ENCODE data around the gene BPIFB1. TPM values are rescaled to one million over a fixed set of nuclear protein-coding genes. Genes with fewer than 3 reads are reported as not detected.

The BPIFB1 gene
- total RNA-seq, 2 donors from 2014 or later: not detected

GRCh38 chr20:33280775-33281174 lies 2.2 kb upstream of the BPIFB1 start:
- ATAC-seq: no peak

GRCh38 chr20:33281550-33282146 lies 1.4 kb upstream of the BPIFB1 start:
- intact Hi-C loops (cut with DNase I): no loop called here
- Histone ChIP-seq H3K27me3 (no peaks in the 10 kb centered on the region), H3K4me1 (peaks cover 11% of the 10 kb centered on the region), H3K9me3 (no peaks in the 10 kb centered on the region), H3K4me3 (no peak overlapping the region), H3K36me3 (replicated peaks in 1 of 2; ENCODE audit: insufficient read depth in 1 of 2, low read depth in 2 of 2) (no peaks in the 10 kb centered on the region), H3K27ac (no peak overlapping the region)
- TF ChIP-seq POLR2A (IDR thresholded peaks at IDR 0.05): no peak
- TF ChIP-seq, protein P1, sequence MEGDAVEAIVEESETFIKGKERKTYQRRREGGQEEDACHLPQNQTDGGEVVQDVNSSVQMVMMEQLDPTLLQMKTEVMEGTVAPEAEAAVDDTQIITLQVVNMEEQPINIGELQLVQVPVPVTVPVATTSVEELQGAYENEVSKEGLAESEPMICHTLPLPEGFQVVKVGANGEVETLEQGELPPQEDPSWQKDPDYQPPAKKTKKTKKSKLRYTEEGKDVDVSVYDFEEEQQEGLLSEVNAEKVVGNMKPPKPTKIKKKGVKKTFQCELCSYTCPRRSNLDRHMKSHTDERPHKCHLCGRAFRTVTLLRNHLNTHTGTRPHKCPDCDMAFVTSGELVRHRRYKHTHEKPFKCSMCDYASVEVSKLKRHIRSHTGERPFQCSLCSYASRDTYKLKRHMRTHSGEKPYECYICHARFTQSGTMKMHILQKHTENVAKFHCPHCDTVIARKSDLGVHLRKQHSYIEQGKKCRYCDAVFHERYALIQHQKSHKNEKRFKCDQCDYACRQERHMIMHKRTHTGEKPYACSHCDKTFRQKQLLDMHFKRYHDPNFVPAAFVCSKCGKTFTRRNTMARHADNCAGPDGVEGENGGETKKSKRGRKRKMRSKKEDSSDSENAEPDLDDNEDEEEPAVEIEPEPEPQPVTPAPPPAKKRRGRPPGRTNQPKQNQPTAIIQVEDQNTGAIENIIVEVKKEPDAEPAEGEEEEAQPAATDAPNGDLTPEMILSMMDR (IDR thresholded peaks at IDR 0.05): no peak
- peak in 2 of 4 donors; percentile 20 to 22 for DNase-seq
- 51 to 62% methylated on average over 9 to 11 of the region's 11 CpGs for WGBS, 2 donors
- no peak for ATAC-seq

More at GRCh38 chr20:33280775-33281174, 2.2 kb upstream of the BPIFB1 start:
- WGBS, 2 donors: 88 to 97% methylated on average over 7 of the region's 7 CpGs
- H3K27ac ChIP-seq: no peak overlapping the region
- intact Hi-C loops (cut with DNase I): no loop called here
- H3K4me3 ChIP-seq: no peak overlapping the region
- H3K4me1 ChIP-seq: peaks cover 17% of the 10 kb centered on the region
- no peak for DNase-seq
- no peak for TF ChIP-seq POLR2A (IDR thresholded peaks at IDR 0.05)
- TF ChIP-seq, protein P1 (IDR thresholded peaks at IDR 0.05): no peak
- no peaks in the 10 kb centered on the region for H3K36me3 ChIP-seq (replicated peaks in 1 of 2; ENCODE audit: insufficient read depth in 1 of 2, low read depth in 2 of 2)
- H3K9me3 ChIP-seq: no peaks in the 10 kb centered on the region
- H3K27me3 ChIP-seq: no peaks in the 10 kb centered on the region

DNA sequence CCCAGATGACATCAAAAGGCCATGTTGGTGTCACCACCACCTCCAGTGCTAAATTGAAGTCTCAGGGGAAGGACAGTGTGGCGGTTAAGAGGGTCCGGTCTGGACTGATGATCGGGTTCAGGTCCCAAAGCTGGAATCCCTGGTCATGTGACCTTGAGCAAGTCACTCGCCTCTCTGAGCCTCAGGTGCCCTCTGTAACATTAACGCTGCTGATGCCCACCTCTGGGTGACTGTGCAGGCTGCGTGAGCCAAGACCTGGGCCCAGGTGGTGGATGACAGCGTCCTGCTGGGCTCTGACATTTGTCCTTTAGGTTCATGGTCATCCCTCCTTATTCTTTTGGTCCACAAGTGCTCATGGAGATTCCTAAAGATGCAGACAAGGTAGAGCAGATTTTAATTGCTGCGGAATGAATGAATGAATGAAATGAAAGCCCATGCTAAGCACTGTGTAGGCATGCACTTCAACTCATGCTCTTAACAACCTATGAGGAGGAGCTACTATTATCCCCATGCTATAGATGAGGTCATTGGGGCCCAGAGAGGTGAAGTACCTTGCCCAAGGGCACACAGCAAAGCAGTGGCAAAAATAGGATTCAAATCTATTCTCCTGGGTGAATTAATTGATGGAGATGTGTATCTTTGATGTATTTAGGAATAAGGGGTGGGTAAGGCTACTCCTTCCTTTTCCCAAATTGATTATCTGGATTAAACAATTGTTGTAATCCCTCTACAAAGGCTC lies 649 bp upstream of the BPIFB1 start:
- TF ChIP-seq POLR2A (IDR thresholded peaks at IDR 0.05): no peak
- TF ChIP-seq, protein P1 (IDR thresholded peaks at IDR 0.05): no peak
- DNase-seq: no peak

DNA sequence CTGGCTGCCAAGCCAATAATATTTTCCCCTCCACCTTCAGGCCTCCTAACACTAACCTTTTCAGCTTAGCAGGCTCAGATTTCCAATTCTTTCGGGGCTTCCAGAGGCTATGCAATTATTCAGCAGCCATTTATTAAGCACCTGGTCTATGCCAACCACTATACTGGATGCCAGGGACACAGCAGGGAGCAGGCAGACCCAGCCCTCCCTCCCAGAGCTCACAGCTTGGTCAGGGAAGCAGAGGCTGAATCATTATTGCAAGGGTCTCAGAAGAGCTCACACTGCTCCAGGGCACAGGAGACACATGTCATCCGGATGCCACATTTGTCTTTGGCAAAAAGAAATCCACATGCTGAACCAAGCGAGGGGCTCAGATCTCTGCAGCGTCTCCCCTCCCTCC lies 1.3 kb downstream of the BPIFB1 start:
- intact Hi-C loops (cut with DNase I): no loop called here
- Histone ChIP-seq H3K4me3 (no peak overlapping the region), H3K4me1 (peaks cover 4% of the 10 kb centered on the region), H3K27ac (no peak overlapping the region), H3K9me3 (no peaks in the 10 kb centered on the region), H3K36me3 (replicated peaks in 1 of 2; ENCODE audit: insufficient read depth in 1 of 2, low read depth in 2 of 2) (no peaks in the 10 kb centered on the region), H3K27me3 (no peaks in the 10 kb centered on the region)
- no peak for ATAC-seq
- WGBS, 2 donors: 59 to 60% methylated on average over 3 to 4 of the region's 4 CpGs
- no peak for DNase-seq
- TF ChIP-seq, protein P1 (IDR thresholded peaks at IDR 0.05): no peak
- no peak for TF ChIP-seq POLR2A (IDR thresholded peaks at IDR 0.05)

More for the DNA sequence above, 649 bp upstream of the BPIFB1 start:
- Histone ChIP-seq H3K27me3 (no peaks in the 10 kb centered on the region), H3K4me3 (no peak overlapping the region), H3K9me3 (no peaks in the 10 kb centered on the region), H3K27ac (no peak overlapping the region), H3K4me1 (peaks cover 11% of the 10 kb centered on the region), H3K36me3 (replicated peaks in 1 of 2; ENCODE audit: insufficient read depth in 1 of 2, low read depth in 2 of 2) (no peaks in the 10 kb centered on the region)
- WGBS, 2 donors: 68 to 79% methylated on average over 8 of the region's 8 CpGs
- intact Hi-C loops (cut with DNase I): no loop called here
- no peak for ATAC-seq
